ENCODE results near the gene ZDHHC20. TPM values are rescaled to one million over a fixed set of nuclear protein-coding genes. Genes with fewer than 3 reads are reported as not detected.
A peak's percentile ranks its signal among the peaks of the same experiment; 100 is the strongest.

The ZDHHC20 gene
- total RNA-seq: 10 to 100 TPM; 36.2 to 77.7 (median 41.4) TPM

- TF ChIP-seq CTCF (IDR thresholded peaks at IDR 0.05): no peak
- ATAC-seq (ENCODE audit: low FRiP score) (peak; percentile 99), DNase-seq (ENCODE audit: low spot score) (peak; percentile 75)
These were observed at the start of gene ZDHHC20 for GRCh38 chr13:21458813-21459701. Gene ZDHHC20 (minus strand): TSS chr13:21459303. CDS start chr13:21459171, 132 bp downstream.

- TF ChIP-seq CTCF (IDR thresholded peaks at IDR 0.05): no peak
- ATAC-seq (ENCODE audit: low FRiP score) (no peak), DNase-seq (ENCODE audit: low spot score) (no peak)
These were observed 45.3 kb upstream of the ZDHHC20 start for GRCh38 chr13:21504379-21504778.

- ATAC-seq (ENCODE audit: low FRiP score) (no peak), DNase-seq (ENCODE audit: low spot score) (no peak)
- TF ChIP-seq CTCF (IDR thresholded peaks at IDR 0.05): no peak
These were observed 42.6 kb upstream of the ZDHHC20 start for GRCh38 chr13:21501686-21502085.

GRCh38 chr13:21486322-21486721 is 27.2 kb upstream of the ZDHHC20 start:
- no peak for DNase-seq (ENCODE audit: low spot score)
- no peak for ATAC-seq (ENCODE audit: low FRiP score)
- TF ChIP-seq CTCF (IDR thresholded peaks at IDR 0.05): no peak

- ATAC-seq (ENCODE audit: low FRiP score) (no peak), DNase-seq (ENCODE audit: low spot score) (no peak)
- no peak for TF ChIP-seq CTCF (IDR thresholded peaks at IDR 0.05)
These were observed 24.6 kb upstream of the ZDHHC20 start for GRCh38 chr13:21483748-21484147.

- ATAC-seq (ENCODE audit: low FRiP score) (no peak), DNase-seq (ENCODE audit: low spot score) (no peak)
- no peak for TF ChIP-seq CTCF (IDR thresholded peaks at IDR 0.05)
These were observed 22.3 kb upstream of the ZDHHC20 start for GRCh38 chr13:21481359-21481758.
